Muscle of arm (tissue), 12 donors: Measurements from ENCODE around the gene MCHR1. TPM values are rescaled to one million over a fixed set of nuclear protein-coding genes. Genes with fewer than 3 reads are reported as not detected.
"Not testable (repeated sequence)": the region's sequence is repeated elsewhere in the genome, so short reads cannot be mapped to it uniquely, and the experiment has no call there.

Experiments
- DNase-seq: peaks from one replicate; pipeline ENCODE4 v3.0.0-alpha.2; 2013
- polyA plus RNA-seq, 12 donors: library from polyadenylated mRNA; unstranded; fragments of 120-200 nt; gene quantifications; one replicate each; pipeline ENCODE4 v1.2.1, GENCODE V29; 2013; ENCODE audit not compliant: insufficient read length in 12 of 12

MCHR1 gene
- polyA plus RNA-seq, 12 donors: 0.18 to 0.74 (median 0.36) TPM; not detected in 2

DNA sequence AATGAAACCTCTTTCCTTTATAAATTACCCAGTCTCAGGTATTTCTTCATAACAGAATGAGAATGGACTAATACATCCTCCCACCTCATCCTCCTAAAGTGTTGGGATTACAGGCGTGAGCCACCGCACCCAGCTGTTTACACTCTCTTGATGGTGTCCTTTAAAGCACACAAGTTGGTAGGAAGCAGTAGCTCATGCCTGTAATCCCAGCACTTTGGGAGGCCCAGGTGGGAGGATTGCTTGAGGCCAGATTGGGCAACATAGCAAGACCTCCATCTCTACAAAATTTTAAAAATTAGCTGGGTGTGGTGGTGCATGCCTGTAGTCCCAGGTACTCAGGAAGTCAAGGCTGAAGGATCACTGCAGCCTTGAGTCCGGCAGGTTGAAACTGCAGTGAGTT, 23.3 kb upstream of the MCHR1 start:
- not testable (repeated sequence) for DNase-seq

DNA sequence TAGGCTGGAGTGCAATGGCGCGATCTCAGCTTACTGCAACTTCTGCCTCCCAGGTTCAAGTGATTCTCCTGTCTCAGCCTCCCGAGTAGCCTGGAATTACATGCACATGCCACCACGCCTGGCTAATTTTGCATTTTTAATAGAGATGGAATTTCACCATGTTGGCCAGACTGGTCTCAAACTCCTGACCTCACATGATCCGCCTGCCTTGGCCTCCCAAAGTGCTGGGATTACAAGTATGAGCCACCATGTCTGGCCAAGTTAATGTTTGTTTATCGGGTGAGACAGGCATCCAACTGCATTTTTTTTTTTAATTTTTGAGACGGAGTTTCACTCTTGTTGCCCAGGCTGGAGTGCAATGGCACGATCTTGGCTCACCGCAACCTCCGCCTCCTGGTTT, 22.6 kb upstream of the MCHR1 start:
- not testable (repeated sequence) for DNase-seq

DNA sequence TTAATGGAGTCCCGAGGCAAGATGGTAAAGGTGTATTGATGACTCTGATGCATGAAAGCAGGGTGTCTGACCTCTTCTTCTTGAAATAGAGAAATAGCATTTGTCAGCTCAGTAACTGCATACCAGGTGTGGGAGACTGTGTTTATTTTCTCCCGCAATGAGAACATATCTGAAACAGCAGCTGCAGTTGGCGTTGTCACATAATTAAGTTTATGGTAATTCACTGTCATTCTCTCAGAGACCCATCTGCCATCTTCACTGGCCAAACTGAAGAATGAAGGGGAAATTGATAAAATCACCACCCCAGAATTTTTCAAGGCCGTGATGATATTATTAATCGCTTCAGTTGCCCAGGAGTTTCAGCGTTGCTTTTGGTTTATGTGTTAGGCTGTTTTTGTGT, 20.1 kb upstream of the MCHR1 start:
- no peak for DNase-seq

DNA sequence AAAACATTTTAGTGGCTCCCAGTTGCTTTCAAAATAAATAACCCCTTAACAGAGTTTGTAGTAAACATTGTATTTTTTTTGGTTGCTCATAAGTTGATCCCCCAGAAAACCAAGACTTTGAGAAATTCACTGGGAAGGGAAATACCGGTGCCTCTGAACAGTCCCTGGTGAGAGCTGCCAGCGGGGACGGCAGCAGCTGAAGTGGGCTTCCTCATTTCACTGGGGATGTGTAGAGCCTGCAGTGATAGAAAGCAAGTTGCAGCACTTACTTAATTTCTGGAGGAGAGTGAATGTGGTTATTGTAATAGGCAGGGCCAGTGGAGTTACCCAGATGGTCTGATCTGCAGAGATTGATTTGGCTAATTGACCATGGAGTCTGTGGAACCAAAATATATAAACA, 18.6 kb upstream of the MCHR1 start:
- DNase-seq: no peak

DNA sequence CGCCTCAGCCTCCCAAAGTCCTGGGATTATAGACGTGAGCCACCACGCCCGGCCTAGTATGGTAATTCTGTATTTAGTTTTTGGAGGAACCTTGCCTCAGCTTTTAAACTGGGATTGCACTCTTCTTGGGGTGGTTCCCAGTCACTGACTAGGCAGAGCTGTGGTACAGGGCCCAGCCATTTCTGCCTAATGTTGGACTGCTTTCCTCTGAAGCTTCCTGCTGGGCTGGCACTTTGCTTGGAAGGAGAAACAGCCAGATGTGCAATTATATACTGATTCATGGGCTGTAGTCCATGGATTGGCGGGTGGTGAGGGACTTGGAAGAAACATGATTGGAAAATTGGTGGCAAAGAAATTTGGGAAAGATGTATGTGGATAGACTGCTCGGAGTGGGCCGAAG, 17.6 kb upstream of the MCHR1 start:
- no peak for DNase-seq

DNA sequence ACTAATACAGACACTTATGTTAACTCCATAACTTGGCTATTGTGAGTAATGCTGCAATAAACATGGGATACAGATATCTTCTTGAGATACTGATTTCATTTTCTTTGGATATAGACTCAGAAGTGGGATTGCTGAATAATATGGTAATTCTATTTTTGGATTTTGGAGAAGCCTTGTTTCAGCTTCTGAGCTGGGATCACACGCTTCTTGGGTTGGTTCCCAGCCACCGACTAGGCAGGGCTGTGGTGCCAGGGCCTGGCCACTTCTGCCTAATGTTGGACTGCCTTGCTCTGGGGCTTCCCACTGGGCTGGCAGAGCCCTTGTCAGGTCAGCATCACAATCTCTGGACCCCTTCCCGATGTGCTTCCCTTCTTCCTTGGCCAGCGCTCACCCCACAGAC, 14.0 kb upstream of the MCHR1 start:
- DNase-seq: peak; percentile 60

DNA sequence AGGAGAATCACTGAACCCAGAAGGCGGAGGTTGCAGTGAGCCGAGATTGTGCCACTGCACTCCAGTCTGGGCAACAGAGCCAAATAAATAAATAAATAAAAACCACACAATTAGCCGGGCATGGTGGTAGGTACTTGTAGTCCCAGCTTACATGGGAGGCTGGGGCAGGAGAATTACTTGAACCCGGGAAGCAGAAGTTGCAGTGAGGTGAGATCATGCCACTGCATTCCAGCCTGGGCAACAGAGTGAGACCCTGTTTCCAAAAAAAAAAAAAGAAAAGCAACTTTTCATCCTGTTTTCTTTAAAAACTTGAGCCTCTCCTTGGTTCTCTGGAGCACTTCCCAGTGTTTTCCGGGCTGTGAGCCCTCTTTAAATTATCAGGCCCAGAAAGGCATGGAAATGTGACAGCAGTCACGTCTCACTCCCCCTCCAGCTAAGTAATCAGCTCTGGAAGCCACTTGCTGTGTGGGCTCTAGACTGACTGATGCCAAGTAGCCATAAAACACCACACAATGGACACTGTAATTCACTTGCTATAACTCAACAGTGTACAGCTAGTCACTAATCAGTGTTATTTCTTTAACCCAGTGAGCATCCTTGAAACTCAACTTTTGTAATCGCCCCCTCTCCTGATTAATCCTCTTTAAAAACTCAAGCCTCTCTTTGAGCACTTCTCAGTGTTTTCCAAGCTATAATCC, 13.0 kb upstream of the MCHR1 start:
- DNase-seq: peak; percentile 82

DNA sequence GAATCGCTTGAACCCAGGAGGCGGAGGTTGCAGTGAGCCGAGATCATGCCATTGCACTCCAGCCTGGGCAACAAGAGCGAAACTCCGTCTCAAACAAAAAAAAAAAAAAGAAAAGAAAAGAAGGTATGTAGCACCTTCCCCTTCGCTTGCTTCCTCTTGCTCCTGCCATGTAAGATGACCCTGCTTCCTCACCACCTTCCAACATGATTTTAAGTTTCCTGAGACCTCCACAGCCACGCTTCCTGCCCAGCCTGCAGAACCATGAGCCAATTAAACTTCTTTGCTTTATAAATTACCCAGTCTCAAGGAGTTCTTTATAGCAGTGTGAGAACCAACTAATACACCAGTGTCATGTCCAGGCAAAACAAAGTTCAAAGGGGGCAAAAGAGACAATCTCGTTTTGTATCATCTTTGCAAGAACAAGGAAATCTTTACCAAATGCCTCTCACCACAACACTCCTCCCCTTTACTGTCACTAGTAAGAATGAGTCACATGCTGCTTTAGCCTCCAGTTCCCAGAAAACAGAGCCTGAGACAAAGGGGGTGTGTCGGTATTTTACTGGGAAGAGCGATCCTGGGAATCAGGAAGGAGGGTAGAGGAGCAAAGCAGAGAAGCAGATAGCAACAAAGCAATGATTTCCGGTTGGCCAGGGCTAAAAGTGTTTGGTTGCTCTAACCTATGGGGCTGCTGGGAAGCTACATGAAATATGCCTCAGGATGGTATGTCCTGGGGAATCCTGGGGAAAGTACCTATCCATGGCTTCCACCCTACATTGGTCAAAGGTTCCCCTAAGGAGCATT, 10.5 kb upstream of the MCHR1 start:
- no peak for DNase-seq

DNA sequence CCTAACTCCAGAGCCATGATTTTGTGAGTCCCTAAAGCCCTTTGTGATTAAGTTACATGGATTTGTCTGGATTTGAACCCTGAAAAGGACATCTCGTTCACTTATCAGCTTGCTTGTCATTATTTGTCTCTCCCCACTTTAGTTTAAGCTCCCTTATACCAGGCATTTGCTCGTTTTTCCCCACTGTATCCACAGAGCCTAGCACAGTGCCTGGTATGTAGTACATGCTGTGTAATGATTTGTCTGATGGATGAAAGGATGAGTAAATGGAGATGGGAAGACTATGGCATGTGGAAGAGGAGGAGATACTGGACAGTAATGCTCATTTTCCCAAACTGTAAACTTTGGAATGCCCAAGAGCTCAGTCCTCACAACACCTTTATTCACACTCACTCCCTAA, 9.2 kb upstream of the MCHR1 start:
- no peak for DNase-seq

DNA sequence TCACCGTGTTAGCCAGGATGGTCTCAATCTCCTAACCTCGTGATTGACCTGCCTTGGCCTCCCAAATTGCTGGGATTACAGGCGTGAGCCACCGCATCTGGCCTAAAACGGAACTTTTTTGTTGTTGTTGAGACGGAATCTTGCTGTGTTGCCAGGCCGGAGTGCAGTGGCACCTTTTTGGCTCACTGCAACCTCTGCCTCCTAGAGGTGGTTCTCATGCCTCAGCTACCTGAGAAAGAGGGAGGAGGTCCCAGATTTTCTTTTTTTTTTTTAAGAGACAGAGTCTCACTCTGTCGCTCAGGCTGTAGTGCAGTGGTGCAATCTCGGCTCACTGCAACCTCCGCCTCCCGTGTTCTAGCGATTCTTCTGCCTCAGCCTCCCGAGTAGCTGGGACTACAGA, 7.9 kb upstream of the MCHR1 start:
- DNase-seq: no peak

DNA sequence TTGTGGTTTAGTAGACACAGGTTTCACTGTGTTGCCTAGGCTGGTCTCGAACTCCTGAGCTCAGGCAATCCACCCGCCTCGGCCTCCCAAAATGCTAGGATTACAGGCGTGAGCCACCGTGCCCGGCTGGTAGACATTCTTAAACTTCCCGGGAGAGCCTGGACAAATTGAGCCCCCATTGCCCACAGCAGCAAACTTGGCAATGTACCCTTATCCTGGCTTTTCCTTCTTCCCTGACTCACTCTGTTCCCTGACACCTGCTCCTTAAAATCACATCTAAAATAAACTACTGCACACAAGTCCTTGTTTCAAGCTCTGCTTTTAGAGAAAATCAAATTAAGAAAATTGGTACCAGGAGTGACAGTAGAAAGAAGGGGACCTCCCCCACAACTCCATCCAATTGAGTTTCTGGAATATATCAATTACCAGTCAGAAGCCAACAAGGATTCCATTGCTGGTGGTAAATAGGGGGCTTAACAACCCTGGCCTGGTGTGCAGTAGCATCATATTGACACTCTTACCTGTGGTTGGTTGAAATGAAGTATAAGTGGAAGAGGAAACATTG, 7.4 kb upstream of the MCHR1 start:
- no peak for DNase-seq

DNA sequence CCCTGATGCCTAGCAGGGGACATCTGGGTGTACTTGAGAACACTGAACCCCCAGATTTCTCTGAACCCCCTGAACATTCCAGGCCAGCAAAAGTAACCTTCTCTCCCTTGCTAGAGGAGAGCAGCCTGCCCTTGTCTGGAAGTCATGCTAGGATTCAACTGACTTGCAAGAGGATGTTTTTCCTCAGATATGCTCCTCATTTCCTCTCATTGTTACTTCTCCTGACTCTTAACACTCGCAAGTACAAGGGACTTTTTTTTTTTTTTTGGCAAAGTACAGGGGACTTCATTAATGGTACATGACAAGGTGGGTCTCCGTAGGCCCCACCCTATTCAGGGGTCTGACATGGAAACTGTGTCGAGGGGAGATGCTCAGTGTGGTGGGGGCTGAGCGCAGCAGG, 6.3 kb upstream of the MCHR1 start:
- no peak for DNase-seq

DNA sequence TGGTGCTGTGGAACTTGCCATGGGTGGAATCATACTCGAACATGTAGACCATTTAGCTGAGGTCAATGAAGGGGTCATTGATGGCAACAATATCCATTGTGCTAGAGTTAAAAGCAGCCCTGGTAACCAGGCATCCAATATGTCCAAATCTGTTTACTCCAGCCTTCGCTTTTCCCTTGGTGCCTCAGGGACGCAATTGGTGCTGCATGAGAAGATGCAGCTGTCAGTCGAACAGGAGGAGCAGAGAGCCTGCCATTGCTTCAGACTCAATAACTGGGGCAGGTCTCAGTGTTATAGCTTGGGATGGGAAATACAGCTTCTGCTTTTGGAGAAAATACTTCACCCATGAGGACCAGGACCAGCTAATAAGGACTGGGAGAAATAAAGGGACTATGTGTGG, 5.0 kb upstream of the MCHR1 start:
- DNase-seq: no peak

DNA sequence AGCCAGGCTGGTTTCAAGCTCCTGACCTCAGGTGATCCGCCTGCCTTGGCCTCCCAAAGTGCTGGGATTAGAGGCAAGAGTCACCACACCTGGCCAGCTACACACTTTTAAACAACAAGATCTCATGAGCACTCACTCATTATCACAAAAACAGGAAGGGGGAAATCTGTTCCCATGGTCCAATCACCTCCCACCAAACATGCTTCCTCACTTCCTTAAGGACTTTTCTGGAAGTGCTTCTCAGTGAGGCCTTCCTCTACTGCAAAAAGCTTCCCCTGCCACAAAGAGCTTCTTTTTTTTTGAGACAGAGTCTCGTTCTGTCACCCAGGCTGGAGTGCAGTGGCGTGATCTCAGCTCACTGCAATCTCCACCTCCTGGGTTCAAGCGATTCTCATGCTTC, 3.1 kb upstream of the MCHR1 start:
- not testable (repeated sequence) for DNase-seq

DNA sequence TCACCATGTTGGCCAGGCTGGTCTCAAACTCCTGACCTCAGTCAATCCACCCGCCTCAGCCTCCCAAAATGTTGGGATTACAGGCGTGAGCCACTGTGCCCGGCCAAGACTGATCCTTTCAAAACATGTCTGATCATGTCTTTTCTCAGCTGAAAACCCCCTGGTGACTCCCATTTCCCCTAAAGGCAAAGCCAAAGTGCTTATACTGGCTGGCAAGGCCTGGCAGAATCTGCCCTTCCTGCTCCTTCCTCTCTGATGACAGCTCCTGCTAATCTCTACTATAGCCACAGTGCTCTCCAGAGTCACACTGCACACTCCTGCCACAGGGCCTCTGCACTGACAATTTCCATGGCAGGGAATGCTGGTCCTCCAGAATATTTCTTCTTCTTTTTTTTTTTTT, 2.6 kb upstream of the MCHR1 start:
- DNase-seq: no peak

DNA sequence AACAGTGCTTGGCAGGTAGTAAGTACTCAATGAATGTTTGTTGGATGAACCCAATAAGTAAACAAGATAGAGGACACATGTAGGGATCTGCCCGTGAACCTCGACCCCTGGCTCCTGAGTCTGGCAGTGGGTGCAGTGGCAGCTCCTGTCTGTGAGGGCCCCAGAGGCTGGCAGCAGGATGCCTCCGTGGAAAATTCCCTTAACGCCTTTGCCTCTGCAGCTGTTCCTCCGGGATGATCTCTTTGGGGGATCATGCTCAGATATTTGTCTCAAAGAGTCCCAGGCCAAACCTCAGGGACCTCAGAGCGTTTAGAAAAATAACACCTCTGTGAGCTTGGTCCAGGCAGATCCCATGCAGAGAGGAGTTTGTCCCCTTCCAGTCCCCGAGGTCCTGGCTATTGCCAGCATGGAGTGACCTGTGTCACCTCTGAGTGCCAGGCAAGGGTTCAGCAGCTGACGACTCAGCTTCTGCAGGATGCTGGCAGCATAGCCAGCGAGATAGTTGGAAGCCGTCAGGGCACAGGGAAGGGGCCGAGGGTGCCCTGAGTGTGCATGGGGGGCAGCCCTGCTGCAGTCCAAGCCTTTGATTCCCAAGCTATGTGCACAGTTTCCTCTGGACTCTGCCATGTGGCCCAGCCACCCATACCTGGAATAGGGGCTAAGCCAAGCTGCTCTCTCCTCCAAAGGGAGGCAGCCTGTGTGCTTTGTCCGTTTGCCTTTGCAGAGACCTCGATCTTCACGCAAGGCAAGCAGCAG, 613 bp upstream of the MCHR1 start:
- DNase-seq: no peak

DNA sequence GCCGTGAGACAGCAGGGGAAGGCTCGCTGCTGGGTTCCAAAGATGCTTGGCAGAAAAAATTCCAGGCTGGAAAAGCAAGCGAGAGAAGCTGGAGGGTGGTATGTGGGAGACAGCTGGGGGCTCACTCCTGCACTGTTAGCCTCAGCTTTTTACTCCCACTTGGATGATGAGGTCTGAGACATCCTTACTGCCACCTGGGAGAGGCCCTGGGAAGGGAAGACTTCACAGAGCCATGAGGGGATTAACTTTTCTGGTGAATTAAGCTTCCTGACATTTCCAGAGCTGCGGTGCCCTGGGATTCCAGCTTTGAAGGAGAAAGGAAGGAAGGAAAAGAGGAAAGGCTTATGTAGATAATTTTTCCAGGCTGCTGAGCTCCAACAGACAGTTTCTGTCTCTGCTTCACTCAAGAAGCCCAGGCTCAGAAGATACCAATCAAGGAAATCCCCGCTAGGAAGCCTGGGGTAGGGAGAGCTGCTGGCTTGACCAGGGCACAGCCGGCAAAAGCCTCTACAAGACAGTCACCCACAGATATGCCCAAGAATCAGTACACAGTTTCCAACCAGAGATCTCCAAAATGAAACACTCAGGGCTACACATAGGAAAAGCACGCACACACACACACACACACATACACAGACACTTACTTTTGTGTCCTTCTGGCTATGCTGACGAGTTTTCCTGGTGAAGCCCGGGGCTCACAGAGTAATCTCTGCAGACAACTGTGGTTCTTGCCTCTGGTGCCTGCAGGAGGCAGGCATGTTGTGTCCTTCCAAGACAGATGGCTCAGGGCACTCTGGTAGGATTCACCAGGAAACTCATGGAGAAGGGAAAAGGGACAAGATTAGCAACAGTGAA, 907 bp downstream of the MCHR1 start:
- DNase-seq: peak; percentile 15

DNA sequence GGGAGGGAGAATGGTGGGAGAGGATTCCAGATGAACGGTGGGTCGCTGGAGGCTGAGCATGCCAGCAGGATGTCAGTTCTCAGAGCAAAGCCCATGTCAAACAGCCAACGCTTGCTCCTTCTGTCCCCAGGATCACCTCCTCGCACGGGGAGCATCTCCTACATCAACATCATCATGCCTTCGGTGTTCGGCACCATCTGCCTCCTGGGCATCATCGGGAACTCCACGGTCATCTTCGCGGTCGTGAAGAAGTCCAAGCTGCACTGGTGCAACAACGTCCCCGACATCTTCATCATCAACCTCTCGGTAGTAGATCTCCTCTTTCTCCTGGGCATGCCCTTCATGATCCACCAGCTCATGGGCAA, 1.5 kb downstream of the MCHR1 start:
- DNase-seq: no peak

DNA sequence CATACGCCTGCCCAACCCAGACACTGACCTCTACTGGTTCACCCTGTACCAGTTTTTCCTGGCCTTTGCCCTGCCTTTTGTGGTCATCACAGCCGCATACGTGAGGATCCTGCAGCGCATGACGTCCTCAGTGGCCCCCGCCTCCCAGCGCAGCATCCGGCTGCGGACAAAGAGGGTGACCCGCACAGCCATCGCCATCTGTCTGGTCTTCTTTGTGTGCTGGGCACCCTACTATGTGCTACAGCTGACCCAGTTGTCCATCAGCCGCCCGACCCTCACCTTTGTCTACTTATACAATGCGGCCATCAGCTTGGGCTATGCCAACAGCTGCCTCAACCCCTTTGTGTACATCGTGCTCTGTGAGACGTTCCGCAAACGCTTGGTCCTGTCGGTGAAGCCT, 2.2 kb downstream of the MCHR1 start:
- no peak for DNase-seq

DNA sequence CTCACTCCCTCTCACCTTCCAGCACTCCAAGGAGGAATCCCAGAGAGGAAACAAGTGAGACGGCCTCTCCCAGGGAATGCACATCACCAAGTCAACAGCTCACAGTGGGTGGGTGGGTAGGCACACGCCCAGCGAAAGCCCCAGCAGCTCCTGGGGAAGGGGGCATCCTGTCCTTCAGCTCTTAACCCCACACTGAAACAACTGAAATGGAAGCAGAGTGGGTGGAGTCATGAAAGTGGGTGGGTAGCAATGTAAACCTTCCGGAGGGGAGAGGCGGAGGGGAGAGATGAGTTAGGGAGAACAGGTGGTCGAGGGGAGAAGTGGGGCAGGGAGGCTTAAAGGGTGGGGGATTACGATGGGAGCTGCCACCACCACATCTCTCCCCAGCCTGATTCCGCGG, 5.4 kb downstream of the MCHR1 start:
- no peak for DNase-seq

DNA sequence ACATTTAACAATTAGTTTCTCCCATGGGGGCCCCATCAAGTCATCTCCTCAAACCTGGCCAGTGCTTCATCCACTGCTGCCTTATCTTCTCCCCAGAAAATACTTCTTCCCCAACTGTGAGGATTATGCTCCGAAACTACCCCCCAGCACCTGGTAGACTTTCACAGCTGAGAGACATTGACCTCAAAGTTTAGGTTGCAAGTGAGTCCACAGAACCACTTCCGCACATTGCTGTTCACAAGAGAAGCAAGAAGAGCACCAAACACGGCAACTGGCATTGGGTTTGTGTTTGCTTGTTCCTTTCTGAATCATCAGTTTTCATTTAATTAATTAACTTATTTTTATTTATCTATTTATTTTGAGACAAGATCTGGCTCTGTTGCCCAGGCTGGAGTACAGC, 6.1 kb downstream of the MCHR1 start:
- DNase-seq: no peak

DNA sequence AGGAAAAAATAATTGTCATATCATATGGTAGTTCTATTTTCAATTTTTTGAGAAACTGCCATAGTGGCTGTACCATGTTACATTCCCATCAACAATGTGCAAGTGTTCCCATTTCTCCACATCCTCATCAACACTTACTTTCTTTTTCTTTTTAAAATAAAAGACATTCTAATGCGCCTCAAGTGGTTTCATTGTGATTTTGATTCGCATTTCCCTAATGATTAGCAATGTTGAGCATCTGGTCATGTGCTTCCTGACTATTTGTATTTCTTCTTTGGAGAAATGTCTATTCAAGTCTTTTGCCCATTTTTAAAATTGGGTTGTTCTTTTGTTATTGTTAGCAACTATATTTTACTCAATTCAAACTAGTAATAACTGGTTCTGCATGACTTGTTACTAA, 8.4 kb downstream of the MCHR1 start:
- DNase-seq: no peak
